COLO668 (cell line): ENCODE measurements around the gene SH3RF3.

Experiments used
- DNase-seq: peaks from one replicate; lab custom pipeline; 2025; ENCODE audit not compliant: unreplicated experiment; lab: John Stamatoyannopoulos, UW

SH3RF3 gene

DNA sequence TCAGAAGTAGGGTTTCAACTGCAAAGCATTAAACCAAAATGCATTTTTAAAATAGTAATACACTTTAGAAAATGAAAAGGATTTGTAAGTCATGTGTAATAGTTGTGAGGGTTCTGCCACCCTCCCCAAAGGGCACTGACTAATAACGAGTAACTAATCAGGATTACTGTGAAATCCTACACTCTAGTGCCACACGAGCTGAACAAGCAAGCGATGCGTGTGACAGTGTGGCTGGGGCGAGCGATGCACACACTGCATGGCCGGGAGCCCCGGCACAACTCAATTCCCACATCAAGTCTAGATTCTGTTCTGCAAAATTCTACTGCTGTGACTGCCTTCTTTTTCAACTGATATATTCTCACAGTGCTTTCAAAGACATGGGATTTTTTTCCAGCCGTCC, 328.4 kb downstream of the SH3RF3 start:
- DNase-seq, result no peak

GRCh38 chr2:109457794-109458193, 328.8 kb downstream of the SH3RF3 start:
- no peak for DNase-seq

- DNase-seq, result no peak
These were observed 329.5 kb downstream of the SH3RF3 start for GRCh38 chr2:109458512-109458911.

- DNase-seq, result no peak
These were observed 330.5 kb downstream of the SH3RF3 start for GRCh38 chr2:109459485-109459884.

DNA sequence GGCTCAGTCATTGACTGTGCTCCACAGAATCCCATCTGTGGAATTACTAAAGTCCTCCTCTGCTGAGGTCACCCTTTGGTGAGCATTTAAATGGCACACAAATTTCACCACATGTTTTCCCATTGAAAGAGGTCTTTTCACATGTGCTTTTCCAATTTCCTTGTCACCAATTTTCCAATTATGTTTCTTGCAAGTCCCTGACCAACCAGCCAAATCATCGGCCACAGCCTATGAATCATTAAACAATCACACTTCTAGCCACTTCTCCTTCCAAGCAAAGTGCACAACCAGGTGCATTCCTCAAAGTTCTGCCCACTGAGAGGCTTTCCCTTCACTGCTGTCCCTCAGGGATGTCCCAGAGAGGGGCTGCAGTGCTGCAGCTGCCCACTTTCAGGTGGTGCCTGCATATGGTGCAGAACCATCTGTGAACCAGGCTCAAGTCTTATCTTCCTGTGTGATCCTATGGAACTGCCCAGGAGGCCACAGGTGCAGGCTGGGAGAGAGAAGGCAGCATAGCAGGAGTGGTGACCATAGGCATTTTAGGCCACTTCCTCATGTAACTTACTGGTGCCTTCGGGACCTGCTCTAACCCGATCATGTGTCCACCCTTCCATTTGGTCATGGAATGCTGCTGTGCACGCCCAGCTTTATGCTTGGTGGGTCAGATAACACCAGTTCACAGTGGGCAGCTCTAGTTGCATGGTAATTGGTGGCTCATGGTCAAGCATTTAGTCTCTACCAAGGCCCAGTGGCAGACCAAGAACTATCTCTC, 331.7 kb downstream of the SH3RF3 start:
- no peak for DNase-seq

- DNase-seq, result no peak
These were observed 334.2 kb downstream of the SH3RF3 start for GRCh38 chr2:109463236-109463635.

DNA sequence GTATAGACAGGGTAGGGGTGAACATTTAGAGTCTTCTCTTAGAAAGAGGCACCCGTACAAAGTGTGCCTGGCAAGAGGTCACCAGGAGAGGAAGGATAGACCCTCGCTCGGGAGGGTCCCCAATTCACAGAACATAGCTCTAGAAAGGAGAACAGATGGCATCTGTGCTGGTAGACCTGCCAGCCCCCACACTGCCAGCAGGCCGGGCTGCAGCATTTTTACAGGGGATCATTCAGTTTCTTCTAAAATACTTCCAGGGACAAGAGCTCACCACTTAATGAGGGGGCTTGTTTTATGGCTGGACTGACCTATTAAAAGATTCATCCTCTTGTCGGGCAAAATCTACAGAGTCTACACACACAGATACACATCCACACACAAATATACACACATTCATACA, 334.9 kb downstream of the SH3RF3 start:
- no peak for DNase-seq

- no peak for DNase-seq
These were observed 337.9 kb downstream of the SH3RF3 start for GRCh38 chr2:109466674-109467575.

- DNase-seq, result no peak
These were observed 338.7 kb downstream of the SH3RF3 start for GRCh38 chr2:109467701-109468100.

- no peak for DNase-seq
These were observed 339.9 kb downstream of the SH3RF3 start for GRCh38 chr2:109468893-109469292.

DNA sequence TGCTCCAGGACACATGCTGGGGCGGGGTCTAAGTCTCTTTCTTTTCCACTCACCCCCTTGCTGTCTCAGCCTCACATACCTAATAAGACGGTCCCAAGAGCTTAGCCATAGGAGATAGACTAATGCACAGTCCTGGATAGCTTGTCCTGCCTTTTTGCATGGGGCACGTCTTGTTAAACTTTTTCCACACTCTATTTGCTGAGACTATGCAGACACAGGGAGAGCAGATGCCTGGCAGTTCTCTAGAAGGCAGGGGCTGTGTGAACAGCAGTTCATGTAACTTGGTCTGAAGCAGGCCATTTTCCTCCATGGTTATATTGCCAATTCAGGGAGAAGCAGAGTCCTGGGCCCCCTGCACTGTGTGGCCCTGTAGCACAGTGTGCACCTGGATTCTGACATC, 342.7 kb downstream of the SH3RF3 start:
- no peak for DNase-seq

GRCh38 chr2:109472331-109472959, 343.4 kb downstream of the SH3RF3 start:
- DNase-seq, result no peak

GRCh38 chr2:109472974-109473373, 344.0 kb downstream of the SH3RF3 start:
- DNase-seq, result no peak

DNA sequence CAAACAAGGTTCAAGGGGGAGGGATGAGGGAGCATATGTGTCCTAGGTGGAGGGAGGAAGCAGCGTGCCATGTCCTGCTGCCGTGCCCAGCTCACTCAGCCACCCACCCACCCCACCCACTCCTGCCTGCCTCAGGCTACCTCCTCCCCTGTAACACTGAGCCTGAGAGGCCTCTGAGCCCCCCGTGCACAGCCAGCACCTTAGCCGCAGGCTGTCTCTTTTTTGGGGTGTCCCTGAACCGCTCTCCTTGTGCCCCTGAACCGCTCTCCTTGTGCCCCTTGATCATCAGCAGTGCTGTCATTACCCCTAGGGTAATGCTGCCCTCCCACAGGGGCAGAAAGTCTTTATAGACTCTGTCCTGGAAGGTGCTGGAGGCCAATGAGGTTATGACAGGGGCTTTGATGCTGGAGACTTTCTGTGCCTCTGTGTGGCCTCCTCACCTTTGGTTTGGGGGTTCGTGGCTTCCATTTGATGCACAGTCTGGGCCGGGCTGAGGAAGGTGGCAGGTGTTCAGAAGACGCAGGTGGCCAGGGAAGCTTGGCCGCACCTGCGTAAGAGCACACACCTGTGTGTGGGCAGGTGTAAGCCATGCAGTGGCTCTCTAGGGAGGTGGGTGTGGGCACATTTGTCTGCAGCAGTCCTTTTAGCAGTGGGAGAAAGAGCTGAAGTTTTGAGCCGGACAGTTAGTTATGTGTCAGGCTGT, 344.8 kb downstream of the SH3RF3 start:
- DNase-seq, result peak; percentile 75

DNA sequence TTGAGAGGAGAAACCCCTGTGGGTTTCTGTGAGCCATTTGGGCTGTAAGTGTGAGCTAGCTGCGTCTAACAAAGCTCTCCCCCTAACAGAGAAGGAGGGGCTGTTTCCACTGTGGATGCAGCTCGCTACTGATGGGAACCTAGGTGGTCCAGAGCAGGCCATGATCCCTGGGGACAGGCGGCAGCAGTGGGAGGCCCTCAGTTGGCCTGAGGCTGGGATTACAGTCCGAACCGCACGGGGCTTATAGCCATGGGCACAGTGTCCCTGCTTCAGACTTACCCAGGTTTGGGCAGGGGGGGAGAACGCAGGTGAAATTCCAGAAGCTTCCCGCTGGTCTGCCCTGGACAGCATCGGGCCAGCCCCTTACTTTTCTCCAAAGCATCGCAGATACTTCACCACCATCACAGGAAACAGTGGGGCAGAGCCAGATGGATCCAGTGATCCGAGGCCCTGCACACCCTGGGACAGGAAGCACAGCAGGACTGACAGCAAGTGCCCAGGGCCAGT, 345.4 kb downstream of the SH3RF3 start:
- DNase-seq, result peak; percentile 13

- no peak for DNase-seq
These were observed 346.7 kb downstream of the SH3RF3 start for GRCh38 chr2:109475531-109476210.

- DNase-seq, result no peak
These were observed 347.8 kb downstream of the SH3RF3 start for GRCh38 chr2:109476641-109477441.

- DNase-seq, result no peak
These were observed 350.0 kb downstream of the SH3RF3 start for GRCh38 chr2:109478906-109479493.

DNA sequence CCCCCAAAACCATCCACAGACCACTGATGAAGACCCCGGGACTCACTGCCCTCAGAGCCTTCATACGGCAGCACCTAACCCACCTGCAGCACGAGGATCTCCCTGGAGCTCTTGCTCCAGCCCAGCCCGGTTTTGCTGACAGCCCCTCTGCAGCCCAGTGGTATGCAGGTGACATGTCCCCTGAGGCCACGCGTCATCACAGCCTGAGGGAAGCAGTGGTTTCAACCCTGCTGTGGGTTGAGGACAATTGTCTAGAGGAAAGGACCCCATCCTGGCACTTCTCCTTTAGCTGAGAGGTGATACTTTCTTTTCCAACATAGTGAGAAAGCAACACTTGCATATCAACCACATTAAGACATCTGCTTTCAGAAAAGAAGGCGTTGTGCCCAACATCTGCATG, 350.8 kb downstream of the SH3RF3 start:
- no peak for DNase-seq
